ENCODE measurements around the gene SMIM1. TPM values are rescaled to one million over a fixed set of nuclear protein-coding genes. Genes with fewer than 3 reads are reported as not detected.
A peak's percentile ranks its signal among the peaks of the same experiment; 100 is the strongest.

SMIM1 gene
- polyA plus RNA-seq, 2 of the 4 experiments (the other 2 are of a cell fraction): 0.67 to 1.1 TPM

DNA sequence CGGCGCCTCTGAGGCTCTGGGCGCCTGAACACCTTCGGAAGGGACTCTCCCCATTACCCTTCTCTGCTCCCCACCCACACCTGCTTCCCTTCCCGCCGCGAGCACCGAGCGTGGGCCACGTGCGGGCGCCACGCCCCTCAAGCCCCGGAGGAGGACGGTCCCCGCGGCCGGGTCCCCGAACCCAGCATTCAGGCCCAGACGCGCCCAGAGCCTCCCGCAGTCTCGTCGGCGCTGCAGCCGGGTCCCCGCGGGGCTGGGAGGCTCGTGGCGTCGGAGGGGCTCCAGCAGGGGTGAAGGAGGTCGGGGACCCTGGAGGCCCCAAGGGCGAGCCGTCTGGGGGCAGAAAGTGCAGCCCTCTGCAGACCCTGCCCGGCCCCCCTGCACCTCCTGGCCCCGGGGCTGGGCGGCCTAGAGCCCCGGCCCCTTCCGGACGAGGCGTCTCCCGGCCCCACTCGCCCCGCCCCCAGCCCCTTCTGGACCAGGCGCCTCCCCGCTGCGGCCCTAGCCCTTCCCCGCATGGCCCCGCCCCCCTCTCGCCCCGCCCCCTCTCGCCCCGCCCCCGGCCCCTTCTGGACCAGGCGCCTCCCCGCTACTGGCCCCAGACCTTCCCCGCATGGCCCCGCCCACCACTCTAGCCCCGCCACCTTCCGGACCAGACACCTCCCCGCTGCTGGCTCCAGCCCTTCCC is 378 bp upstream of the SMIM1 start:
- Histone ChIP-seq H3K4me3 (peak overlapping the region; percentile 77), H3K4me1 (peaks cover 17% of the 10 kb centered on the region), H3K4me2 (peak overlapping the region; percentile 91), H3K27ac (peak overlapping the region; percentile 77 to 96), H3K9me3 (no peaks in the 10 kb centered on the region)
- no peak for FAIRE-seq
- ChIA-PET CTCF (no interaction called here), POLR2A (no interaction called here)
- peak; percentile 72 to 82 for ATAC-seq
- TF ChIP-seq RNF2 (IDR thresholded peaks at IDR 0.05; ENCODE audit: borderline replicate concordance, low read depth): 0 out of 2 replicates have a peak, but pooled peaks have one; percentile 31
- TF ChIP-seq, protein P1, sequence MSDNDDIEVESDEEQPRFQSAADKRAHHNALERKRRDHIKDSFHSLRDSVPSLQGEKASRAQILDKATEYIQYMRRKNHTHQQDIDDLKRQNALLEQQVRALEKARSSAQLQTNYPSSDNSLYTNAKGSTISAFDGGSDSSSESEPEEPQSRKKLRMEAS (IDR thresholded peaks at IDR 0.05): peak; percentile 67; the same call in 1 of the 2 replicates
- TF ChIP-seq PHF8 (IDR thresholded peaks at IDR 0.05; ENCODE audit: borderline replicate concordance, low read depth): peak; percentile 54; the same call in 1 of the 2 replicates
- no peak for TF ChIP-seq HOXB13 (CRISPR knock-in tag; IDR thresholded peaks at IDR 0.05; ENCODE audit: low read depth)
- no peak for TF ChIP-seq HEYL (CRISPR knock-in tag; IDR thresholded peaks at IDR 0.05)
- peak; percentile 72 to 84 for DNase-seq (ENCODE audit: low read depth in 1 of 2, low spot score in 1 of 2)
- 18% methylated on average over 17 of the region's 61 CpGs for WGBS (ENCODE audit: missing lambda C conversion rate)

DNA sequence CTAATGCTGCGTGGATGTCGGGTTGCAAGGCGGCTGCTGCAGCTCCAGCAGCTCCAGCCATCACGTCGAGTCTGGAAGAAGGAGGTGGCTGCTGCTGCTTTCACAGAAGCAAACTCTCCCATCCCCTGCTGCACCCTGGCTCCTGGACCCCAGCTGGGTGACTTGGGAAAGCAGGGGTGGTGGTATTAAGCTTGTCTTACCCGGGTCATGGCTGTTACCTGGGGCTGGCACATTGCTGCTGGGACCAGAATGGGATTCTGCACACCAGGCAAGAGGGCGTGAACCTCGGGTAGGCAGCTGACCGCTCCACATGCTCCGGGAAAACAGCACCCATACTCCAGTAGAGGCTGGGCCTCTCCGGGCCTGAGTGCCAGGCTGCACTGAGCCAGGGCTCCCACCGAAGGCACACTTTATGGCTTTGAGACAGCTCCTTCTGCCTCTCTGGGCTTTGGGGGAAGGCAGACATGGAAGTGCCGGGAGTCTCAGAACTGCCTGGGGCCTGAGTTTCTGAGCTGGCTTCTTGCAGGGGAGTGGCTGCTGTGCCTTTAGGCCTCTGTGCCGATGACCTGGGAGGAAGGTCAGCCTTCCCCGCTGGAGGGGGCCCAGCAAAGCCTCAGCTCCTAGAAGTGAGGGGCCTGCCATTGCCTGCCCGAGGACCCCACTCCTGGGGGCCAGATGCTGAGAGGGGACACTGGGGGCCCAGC is 1.2 kb downstream of the SMIM1 start:
- Histone ChIP-seq H3K27ac (no peak overlapping the region), H3K4me3 (no peak overlapping the region), H3K4me1 (peaks cover 17% of the 10 kb centered on the region), H3K9me3 (no peaks in the 10 kb centered on the region), H3K4me2 (peak overlapping the region; percentile 91; the same call in 2 of the 3 replicates)
- no peak for FAIRE-seq
- no peak; a peak in 1 of 6 replicates for ATAC-seq
- CTCF ChIA-PET: interaction anchor here (1.0 to 1.2 kb wide), 2 partner anchors 10 to 18 kb away, joined by 3 to 4 read pairs; no protein-coding TSS in a partner anchor
- POLR2A ChIA-PET: no interaction called here
- TF ChIP-seq, protein P2, sequence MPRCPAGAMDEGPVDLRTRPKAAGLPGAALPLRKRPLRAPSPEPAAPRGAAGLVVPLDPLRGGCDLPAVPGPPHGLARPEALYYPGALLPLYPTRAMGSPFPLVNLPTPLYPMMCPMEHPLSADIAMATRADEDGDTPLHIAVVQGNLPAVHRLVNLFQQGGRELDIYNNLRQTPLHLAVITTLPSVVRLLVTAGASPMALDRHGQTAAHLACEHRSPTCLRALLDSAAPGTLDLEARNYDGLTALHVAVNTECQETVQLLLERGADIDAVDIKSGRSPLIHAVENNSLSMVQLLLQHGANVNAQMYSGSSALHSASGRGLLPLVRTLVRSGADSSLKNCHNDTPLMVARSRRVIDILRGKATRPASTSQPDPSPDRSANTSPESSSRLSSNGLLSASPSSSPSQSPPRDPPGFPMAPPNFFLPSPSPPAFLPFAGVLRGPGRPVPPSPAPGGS (IDR thresholded peaks at IDR 0.05): no peak
- TF ChIP-seq HDAC2 (IDR thresholded peaks at IDR 0.05): no peak
- TF ChIP-seq, protein P3, sequence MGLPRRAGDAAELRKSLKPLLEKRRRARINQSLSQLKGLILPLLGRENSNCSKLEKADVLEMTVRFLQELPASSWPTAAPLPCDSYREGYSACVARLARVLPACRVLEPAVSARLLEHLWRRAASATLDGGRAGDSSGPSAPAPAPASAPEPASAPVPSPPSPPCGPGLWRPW (IDR thresholded peaks at IDR 0.05): no peak
- no peak for TF ChIP-seq ZSCAN20 (CRISPR knock-in tag; IDR thresholded peaks at IDR 0.05)
- no peak for TF ChIP-seq CBX8 (IDR thresholded peaks at IDR 0.05)
- TF ChIP-seq MAFK (IDR thresholded peaks at IDR 0.05; ENCODE audit: partially characterized antibody): no peak
- TF ChIP-seq CBX2 (IDR thresholded peaks at IDR 0.05; ENCODE audit: borderline replicate concordance, low read depth): no peak
- TF ChIP-seq RFX5 (IDR thresholded peaks at IDR 0.05): no peak
- no peak for TF ChIP-seq EHMT2 (IDR thresholded peaks at IDR 0.05; ENCODE audit: low read depth)
- no peak for TF ChIP-seq EHF (CRISPR knock-in tag; IDR thresholded peaks at IDR 0.05)
- TF ChIP-seq BHLHE40 (IDR thresholded peaks at IDR 0.05; ENCODE audit: low read depth, low read length): no peak
- TF ChIP-seq MYC (IDR thresholded peaks at IDR 0.05; ENCODE audit: borderline replicate concordance, low read length): no peak
- no peak for TF ChIP-seq TFCP2L1 (CRISPR knock-in tag; IDR thresholded peaks at IDR 0.05)
- TF ChIP-seq KDM1A (IDR thresholded peaks at IDR 0.05; ENCODE audit: low read depth): no peak
- WGBS (ENCODE audit: missing lambda C conversion rate): 81% methylated on average over 7 of the region's 16 CpGs
- DNase-seq (ENCODE audit: low read depth in 1 of 2, low spot score in 1 of 2): no peak

DNA sequence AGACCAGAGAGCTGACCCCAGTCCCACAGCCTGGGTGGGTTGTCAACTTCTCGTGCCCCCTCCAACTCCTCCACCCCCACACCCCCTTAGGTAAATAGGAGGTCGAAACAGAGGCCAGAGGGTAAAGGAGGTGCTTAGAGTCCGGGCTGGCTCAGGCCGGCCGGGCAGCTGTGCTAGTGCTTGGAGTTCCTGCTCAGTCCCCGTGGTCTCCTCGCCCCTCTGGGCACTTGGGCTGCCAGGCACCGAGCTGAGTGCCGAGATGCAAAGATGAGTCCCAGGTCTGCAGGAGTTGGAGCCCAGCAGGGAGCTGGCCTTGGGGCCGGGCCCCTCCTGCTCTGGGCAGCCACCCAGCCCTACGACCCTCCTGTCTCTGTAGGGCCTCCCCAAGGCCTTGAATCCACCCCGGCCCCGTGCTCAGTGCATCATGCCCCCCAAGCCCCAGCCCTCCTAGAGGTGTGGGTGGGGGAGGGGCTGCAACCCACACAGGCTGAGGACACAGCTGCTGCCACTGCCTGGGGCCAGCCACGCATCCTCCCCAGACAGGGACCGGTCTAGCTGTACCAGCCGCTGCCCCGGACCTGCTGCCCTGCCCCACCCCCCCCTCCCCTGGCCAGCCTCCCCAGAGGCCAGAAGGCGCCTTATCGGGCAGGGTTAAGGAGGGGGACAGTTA is 1.9 kb downstream of the SMIM1 start:
- ATAC-seq: no peak

More for the DNA sequence above, 1.9 kb downstream of the SMIM1 start:
- Histone ChIP-seq H3K27ac (no peak overlapping the region), H3K9me3 (no peaks in the 10 kb centered on the region), H3K4me1 (peaks cover 17% of the 10 kb centered on the region), H3K4me2 (no peak overlapping the region), H3K4me3 (no peak overlapping the region)
- no peak for FAIRE-seq
- CTCF ChIA-PET: interaction anchor here (1.0 to 1.2 kb wide), 2 partner anchors 9 to 18 kb away, joined by 3 to 4 read pairs; no protein-coding TSS in a partner anchor
- TF ChIP-seq BHLHE40 (IDR thresholded peaks at IDR 0.05; ENCODE audit: low read depth, low read length) (no peak), CHD4 (IDR thresholded peaks at IDR 0.05; ENCODE audit: borderline replicate concordance) (no peak)
- DNase-seq (ENCODE audit: low read depth in 1 of 2, low spot score in 1 of 2): no peak
- POLR2A ChIA-PET: no interaction called here
- 81% methylated on average over 11 of the region's 19 CpGs for WGBS (ENCODE audit: missing lambda C conversion rate)
